GM21576 (cell line): ENCODE results near the gene C12orf54.
"Not testable (repeated sequence)": the region's sequence is repeated elsewhere in the genome, so short reads cannot be mapped to it uniquely, and the experiment has no call there.

Source experiments
- ATAC-seq: cut with Tn5 transposase; IDR thresholded peaks from one replicate; pipeline ENCODE4 v1.9.1; 2021; ENCODE audit warnings: mild to moderate bottlenecking, moderate library complexity; ENCODE audit not compliant: unreplicated experiment

C12orf54 gene

DNA sequence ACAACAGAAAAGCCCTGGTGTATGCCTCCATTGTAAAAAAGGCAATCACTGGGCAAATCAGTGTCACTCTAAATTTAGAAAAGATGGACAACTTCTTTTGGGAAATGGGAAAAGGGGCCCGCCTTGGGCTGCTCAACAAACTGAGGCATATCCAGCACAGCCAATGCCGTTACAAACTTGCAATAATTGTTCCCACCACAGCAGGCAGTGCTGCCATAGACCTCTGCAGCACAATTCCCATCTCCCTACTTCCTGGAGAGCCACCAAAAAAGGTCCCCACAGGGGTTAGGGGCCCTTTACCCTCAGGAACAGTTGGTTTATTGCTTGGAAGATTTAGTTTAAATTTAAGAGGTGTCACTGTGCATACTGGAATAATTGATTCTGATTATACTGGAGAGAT is 26.7 kb downstream of the C12orf54 start:
- no peak for ATAC-seq

DNA sequence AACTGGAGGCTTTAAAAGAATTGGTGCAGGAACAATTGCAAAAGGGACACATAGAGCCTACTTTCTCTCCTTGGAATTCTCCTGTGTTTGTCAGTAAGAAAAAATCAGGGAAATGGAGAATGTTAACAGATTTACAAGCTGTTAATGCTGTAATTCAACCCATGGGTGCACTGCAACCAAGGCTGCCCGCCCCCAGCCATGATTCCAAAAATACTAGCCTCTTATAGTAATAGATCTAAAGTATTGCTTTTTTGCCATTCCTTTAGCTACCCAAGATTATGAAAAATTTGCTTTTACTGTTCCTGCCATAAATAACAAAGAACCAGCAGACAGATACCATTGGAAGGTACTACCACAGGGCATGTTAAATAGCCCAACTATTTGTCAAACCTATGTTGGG is 27.8 kb downstream of the C12orf54 start:
- ATAC-seq: no peak

DNA sequence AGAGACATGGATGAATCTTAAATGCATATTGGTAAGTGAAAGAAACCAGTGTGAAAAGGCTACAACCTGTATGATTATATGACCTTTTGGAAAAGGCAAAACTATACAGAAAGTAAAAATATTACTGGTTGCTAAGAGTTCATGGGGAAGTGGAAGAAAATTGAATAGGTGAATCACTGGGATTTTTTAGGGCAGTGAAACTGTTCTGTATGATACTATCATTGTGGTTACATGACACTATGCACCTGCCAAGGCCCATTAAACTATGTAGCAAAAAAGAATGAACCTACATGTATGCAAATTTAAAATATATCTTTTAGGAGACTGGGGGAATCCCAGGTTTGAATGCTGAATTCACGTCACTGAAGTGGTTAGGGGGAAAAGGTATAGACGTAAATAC is 30.6 kb downstream of the C12orf54 start:
- peak; percentile 85 for ATAC-seq

DNA sequence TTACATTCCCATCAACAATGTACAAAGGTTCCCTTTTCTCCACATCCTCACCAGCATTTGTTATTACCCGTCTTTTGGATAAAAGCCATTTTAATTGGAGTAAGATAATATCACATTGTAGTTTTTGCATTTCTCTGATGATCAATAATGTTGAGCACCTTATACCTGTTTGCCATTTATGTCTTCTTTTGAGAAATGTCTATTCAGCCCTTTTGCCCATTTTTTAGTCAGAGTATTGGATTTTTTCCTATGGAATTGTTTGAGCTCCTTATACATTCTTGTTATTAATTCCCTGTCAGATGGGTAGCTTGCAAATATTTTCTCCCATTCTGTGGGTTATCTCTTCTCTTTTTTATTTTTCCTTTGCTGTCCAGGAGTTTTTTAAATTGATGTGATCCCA is 32.4 kb downstream of the C12orf54 start:
- no peak for ATAC-seq

DNA sequence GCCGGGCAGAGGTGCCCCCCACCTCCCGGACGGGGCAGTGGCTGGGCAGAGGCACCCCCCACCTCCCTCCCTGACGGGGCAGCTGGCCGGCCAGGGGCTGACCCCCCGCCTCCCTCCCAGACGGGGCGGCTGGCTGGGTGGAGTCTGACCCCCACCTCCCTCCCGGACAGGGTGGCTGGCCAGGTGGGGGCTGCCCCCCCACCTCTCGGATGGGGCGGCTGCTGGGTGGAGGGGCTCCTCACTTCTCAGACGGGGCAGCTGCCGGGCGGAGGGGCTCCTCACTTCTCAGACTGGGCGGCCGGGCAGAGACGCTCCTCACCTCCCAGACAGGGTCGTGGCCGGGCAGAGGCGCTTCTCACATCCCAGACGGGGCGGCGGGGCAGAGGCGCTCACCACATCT is 38.1 kb downstream of the C12orf54 start:
- ATAC-seq: not testable (repeated sequence)

DNA sequence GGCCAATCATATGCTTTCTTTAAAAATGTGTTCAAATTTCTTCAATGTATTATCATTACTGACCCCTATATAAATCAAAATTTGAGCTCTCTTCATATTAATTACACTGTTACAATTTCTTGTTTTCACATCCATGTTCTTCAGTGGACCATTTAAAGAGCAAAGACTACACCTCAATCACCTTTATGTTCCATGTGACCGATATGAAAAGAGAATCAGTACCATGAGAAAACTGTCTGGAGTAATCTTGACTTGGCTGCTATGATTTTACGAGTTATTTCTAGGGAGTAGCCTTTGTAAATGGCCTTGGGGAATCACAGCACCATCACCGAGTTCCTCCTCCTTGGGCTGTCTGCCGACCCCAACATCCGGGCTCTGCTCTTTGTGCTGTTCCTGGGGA is 43.0 kb downstream of the C12orf54 start, which contains the start of gene OR8S1:
OR8S1 (plus strand) TSS at position 301 of the 400 bp plus-strand sequence; CDS start at position 301, 0 bp downstream.
- no peak for ATAC-seq

DNA sequence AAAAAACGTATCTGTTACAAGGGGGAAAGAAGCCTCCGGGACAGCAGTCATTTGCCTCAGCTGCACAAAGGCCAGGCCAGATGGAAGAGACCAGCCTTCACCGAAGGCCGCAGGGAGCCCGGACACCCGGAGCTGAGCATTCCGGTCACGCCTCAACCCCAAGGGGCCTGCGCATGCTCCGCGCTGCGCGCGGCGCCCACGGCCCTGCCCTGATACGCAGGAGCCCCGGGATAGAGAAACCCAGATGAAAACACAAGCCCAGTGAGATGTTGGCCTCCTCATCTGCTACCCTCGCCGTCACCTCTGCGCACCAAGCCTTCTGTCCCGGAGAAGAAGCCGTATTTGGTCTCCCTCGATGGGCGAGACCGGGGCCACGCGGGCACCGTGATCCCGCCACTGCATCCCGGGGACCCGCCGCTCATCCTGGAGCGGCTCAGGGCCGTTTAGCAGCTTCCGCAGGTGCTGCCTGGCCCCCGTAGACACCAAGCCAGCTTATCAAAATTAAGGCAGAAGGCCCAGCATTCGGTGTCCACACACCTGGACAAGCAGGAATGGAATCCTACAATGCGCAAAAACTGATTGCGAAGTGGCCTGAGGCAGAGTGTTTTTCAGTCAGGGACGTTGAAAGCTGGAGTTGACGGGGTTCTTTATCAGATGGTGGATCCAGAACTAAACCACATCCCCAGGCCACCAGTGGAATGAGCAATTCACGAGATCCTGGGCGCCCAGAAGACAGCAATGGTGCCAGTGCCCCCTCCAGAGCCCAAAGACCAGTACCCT is 45.8 kb downstream of the C12orf54 start:
- ATAC-seq: no peak

DNA sequence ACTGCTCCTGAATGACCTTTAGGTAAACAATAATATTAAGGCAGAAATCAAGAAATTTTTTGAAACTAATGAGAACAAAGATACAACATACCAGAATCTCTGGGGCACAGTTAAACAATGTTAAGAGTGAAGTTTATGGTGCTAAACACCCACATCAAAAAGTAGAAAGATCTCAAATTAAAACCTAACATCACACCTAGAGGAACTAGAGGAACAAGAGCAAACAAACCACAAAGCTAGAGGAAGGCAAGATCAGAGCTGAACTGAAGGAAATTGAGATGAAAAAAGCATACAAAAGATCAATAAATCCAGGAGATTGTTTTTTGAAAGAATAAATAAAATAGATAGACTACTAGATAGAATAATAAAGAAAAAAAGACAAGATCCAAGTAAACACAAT is 50.3 kb downstream of the C12orf54 start:
- ATAC-seq: no peak

DNA sequence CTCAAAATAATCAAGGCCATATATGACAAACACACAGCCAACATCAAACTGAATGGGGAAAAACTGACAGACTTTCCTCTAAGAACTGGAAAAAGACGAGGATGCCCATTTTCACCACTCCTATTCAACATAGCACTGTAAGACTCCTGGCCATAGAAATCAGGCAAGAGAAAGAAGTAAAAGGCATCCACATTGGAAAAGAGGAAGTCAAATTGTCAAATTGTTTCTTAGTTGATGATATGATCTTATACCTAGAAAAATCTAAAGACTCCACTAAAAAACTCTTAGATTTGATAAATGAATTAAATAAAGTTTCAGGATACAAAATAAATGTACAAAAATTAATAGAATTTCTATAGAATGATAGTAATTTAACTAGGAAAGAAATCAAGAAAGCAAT is 54.3 kb downstream of the C12orf54 start:
- no peak for ATAC-seq

DNA sequence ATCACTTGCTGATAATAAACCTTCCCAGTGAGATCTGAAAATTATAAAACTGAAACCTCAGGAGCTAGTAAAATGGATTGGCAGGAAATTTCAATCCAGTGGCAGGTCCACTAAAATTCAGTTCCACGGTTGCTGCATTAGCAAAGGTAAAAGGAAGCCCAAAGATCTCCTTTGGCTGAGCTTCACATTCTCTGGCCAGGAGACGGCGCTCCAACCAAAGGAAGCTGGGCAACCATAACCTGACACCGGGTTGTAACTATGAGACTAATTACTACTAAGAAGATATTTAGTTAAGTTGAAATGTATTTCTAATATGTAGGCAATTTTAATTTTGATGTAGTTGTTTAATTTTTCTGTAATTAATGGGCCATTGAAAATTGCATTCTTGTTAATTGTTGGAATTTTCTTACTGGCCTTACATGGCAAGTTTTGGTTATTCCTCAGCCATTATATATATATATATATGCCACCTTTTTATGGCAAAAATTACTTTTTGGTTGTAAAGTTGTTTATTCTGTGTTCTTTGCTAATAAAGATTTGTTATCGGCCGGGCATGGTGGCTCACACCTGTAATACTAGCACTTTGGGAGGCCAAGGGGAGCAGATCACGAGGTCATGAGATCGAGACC is 60.1 kb downstream of the C12orf54 start:
- no peak for ATAC-seq

DNA sequence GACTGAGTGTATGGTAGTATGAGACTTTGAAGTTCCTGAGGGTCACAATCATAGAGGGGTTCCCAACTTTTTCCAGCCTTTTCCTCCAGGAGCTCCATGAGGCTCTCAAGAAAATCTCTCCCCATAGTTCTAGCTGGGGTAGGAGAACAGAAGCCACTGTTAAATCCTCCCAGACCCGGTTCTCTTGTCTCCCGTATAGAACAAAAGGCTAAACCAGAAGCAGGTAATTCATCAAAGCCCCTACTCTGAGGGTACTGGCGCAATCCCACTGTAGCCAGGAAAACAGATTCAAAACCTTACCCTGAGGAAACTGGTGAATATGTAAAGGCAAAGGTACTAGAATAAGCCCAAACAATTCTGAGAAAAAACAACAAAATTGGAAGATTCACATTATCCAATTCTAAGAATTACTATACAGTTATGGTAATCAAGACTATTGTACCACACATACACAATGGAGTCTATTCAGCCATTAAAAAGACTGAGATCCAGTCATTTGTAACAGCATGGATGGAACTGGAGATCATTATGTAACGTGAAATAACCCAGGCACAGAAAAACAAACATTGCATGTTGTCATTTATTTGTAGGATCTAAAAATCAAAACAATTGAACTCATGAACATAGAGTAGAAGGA is 63.7 kb downstream of the C12orf54 start:
- ATAC-seq: no peak
